Endothelial cell of hepatic sinusoid (primary cell): ENCODE measurements around the gene GRIK1.
"Not testable (repeated sequence)": the region's sequence is repeated elsewhere in the genome, so short reads cannot be mapped to it uniquely, and the experiment has no call there.

ENCODE experiments used
- in situ Hi-C: cut with HindIII; loops from 2 replicates; pipeline ENCODE4 v1.10.0; 2017; ENCODE audit warnings: low sequenced_read_pairs

The GRIK1 gene

GRCh38 chr21:29939924-29940275 is at the start of gene GRIK1:
Gene GRIK1 (minus strand): TSS chr21:29939996.
- in situ Hi-C loops, result no loop called here

- in situ Hi-C loops, result no loop called here
Measured at GRCh38 chr21:29987762-29988161, 48.0 kb upstream of the GRIK1 start.

- in situ Hi-C loops, result no loop called here
Measured at GRCh38 chr21:29985866-29986265, 46.1 kb upstream of the GRIK1 start.

GRCh38 chr21:29979043-29979442 is 39.2 kb upstream of the GRIK1 start:
- in situ Hi-C loops, result no loop called here

- in situ Hi-C loops, result no loop called here
Measured at GRCh38 chr21:29975776-29976175, 36.0 kb upstream of the GRIK1 start.

- in situ Hi-C loops, result no loop called here
Measured at GRCh38 chr21:29973258-29973657, 33.5 kb upstream of the GRIK1 start.

- in situ Hi-C loops, result no loop called here
Measured at GRCh38 chr21:29961291-29962027, 21.7 kb upstream of the GRIK1 start.

GRCh38 chr21:29958551-29958950 is 18.8 kb upstream of the GRIK1 start:
- in situ Hi-C loops, result no loop called here

- in situ Hi-C loops, result not testable (repeated sequence)
Measured at GRCh38 chr21:29958035-29958434, 18.2 kb upstream of the GRIK1 start.

GRCh38 chr21:29953690-29954089 is 13.9 kb upstream of the GRIK1 start:
- in situ Hi-C loops, result no loop called here

- in situ Hi-C loops, result no loop called here
Measured at GRCh38 chr21:29953072-29953471, 13.3 kb upstream of the GRIK1 start.

GRCh38 chr21:29951911-29952310 is 12.1 kb upstream of the GRIK1 start:
- in situ Hi-C loops, result no loop called here

- in situ Hi-C loops, result no loop called here
Measured at GRCh38 chr21:29949991-29950390, 10.2 kb upstream of the GRIK1 start.

- in situ Hi-C loops, result no loop called here
Measured at GRCh38 chr21:29947119-29947518, 7.3 kb upstream of the GRIK1 start.

- in situ Hi-C loops, result no loop called here
Measured at GRCh38 chr21:29943885-29944284, 4.1 kb upstream of the GRIK1 start.

GRCh38 chr21:29942034-29942433 is 2.2 kb upstream of the GRIK1 start:
- in situ Hi-C loops, result no loop called here

- in situ Hi-C loops, result no loop called here
Measured at GRCh38 chr21:29940991-29941390, 1.2 kb upstream of the GRIK1 start.

GRCh38 chr21:29940361-29940760 is 565 bp upstream of the GRIK1 start:
- in situ Hi-C loops, result no loop called here

- in situ Hi-C loops, result no loop called here
Measured at GRCh38 chr21:29939104-29939923, 482 bp downstream of the GRIK1 start.

- in situ Hi-C loops, result no loop called here
Measured at GRCh38 chr21:29938776-29939103, 1.1 kb downstream of the GRIK1 start.

- in situ Hi-C loops, result no loop called here
Measured at GRCh38 chr21:29933088-29933487, 6.7 kb downstream of the GRIK1 start.

- in situ Hi-C loops, result no loop called here
Measured at GRCh38 chr21:29928537-29928936, 11.3 kb downstream of the GRIK1 start.
